ENCODE data around the gene CHMP6. TPM values are rescaled to one million over a fixed set of nuclear protein-coding genes. Genes with fewer than 3 reads are reported as not detected.

CHMP6 gene
- total RNA-seq, 1 donor from 2014 or later = 27.8 TPM

DNA sequence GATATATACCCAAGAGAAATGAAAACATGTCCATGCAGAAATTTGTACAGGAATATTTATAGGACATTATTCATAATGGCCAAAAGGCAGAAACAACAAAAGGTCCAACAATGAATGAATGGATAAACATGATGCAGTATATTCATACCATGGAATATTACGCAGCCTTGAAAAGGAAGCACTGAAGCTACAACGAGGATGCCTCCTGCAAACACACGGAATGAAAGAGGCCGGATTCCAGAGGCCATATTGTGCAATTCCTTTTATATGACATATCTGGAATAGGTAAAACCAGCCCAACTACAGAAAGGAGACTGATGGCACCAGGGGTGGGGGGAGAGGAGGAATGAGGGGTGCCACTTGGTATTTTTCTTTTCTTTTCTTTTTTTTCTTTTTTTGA, 14.5 kb upstream of the CHMP6 start:
- Mint-ChIP-seq H3K9me3 (ENCODE audit: low read depth) (no peaks in the 10 kb centered on the region), H3K4me1 (ENCODE audit: low read depth) (peaks cover 2% of the 10 kb centered on the region), H3K4me3 (ENCODE audit: low read depth) (no peak overlapping the region), H3K27me3 (peaks cover 22% of the 10 kb centered on the region), H3K27ac (no peak overlapping the region), H3K36me3 (ENCODE audit: insufficient read depth) (no peaks in the 10 kb centered on the region)
- TF ChIP-seq, protein P1, sequence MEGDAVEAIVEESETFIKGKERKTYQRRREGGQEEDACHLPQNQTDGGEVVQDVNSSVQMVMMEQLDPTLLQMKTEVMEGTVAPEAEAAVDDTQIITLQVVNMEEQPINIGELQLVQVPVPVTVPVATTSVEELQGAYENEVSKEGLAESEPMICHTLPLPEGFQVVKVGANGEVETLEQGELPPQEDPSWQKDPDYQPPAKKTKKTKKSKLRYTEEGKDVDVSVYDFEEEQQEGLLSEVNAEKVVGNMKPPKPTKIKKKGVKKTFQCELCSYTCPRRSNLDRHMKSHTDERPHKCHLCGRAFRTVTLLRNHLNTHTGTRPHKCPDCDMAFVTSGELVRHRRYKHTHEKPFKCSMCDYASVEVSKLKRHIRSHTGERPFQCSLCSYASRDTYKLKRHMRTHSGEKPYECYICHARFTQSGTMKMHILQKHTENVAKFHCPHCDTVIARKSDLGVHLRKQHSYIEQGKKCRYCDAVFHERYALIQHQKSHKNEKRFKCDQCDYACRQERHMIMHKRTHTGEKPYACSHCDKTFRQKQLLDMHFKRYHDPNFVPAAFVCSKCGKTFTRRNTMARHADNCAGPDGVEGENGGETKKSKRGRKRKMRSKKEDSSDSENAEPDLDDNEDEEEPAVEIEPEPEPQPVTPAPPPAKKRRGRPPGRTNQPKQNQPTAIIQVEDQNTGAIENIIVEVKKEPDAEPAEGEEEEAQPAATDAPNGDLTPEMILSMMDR (IDR thresholded peaks at IDR 0.05; ENCODE audit: unreplicated experiment) = no peak
- DNase-seq (ENCODE audit: low spot score, unreplicated experiment) = no peak

DNA sequence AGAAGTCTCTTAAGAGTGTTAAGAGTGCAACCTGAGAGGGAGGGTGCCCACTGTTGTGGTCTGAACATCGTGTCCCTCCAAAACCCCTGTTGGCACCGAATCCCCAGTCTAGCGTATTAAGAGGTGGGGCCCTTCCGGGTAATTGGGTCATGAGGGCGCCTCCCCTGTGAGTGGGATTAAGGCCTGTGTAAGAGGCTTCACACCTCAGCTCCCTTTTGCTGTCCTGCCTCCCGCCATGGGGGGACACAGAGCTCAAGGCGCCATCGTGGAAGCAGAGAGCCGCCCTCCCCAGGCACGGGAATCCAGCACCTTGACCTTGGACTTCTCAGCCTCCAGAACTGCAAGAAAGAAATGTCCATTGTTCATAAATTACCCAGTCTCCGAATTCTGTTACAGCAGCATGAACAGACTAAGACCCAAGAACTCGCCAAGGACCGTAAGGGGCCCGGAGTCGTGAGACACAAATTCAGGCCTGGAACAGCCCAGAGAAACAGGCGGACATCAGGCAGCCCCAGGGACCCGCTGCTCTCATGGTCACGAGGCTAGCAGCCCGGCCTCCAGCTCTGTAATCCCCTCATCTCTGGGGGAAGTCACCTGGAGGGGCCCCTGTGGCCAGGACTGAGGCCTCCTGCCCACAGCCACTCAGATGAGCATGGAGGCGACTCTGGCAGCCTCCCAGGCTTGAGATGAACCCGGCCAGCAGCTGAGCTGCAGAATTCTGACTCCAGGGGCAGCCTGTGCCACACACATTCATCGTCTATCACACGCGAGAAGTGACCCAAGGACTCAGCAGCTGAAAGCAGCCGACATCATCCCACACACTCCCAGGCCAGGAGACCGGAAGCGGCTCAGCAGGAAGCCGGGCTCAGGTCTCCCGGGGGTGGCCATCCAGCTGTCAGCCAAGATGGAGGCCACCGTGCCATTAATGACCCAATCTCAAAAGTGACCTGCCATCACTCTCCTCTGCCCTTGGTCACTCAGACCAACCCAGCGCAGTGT, 12.8 kb upstream of the CHMP6 start:
- Mint-ChIP-seq H3K4me3 (ENCODE audit: low read depth) (no peak overlapping the region), H3K36me3 (ENCODE audit: insufficient read depth) (no peaks in the 10 kb centered on the region), H3K27me3 (peaks cover 38% of the 10 kb centered on the region), H3K9me3 (ENCODE audit: low read depth) (no peaks in the 10 kb centered on the region), H3K4me1 (ENCODE audit: low read depth) (peaks cover 2% of the 10 kb centered on the region), H3K27ac (no peak overlapping the region)
- TF ChIP-seq, protein P1 (IDR thresholded peaks at IDR 0.05; ENCODE audit: unreplicated experiment) = no peak
- no peak for DNase-seq (ENCODE audit: low spot score, unreplicated experiment)

DNA sequence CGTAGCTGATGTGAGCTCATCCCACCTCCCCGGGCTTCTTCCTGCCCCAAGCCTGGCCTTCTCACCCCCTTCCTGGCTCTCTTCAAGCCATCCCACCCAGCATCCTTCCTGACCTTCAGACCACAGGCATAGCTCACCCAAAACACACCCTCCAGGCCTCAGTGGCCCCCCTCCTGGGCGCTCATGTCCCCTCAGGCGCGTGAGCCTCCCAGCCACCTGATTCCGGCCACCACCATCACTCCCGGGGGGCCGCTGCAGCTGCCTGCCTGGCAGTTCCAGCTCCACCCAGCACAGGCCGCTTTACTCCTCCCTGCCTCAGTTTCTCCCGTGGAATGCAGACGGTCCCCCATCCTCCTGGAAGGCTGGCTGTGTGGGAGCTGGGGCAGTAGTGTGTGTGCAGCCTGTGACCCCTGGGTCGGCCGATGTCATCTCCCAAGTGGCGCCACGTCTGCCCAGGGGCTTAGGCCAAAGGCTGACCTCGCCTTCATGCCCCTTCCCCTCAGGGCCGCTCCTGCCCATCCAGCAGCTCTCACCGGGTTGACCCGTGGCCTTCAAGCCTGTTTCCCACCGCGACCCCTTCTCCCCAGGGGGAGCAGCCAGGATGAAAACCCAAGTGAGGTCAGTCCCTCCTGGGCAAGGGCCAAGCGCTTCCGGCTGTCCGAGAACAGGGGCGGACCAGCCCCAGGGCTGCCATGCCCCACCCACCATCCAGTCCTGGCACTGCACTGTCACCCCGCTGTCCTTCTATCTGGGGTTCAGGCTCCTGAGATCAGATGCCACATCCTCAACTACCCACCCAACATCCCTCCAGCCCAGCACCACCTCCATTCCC, 11.9 kb upstream of the CHMP6 start:
- no peak overlapping the region for H3K4me3 Mint-ChIP-seq (ENCODE audit: low read depth)
- no peaks in the 10 kb centered on the region for H3K36me3 Mint-ChIP-seq (ENCODE audit: insufficient read depth)
- no peak overlapping the region for H3K27ac Mint-ChIP-seq
- peaks cover 2% of the 10 kb centered on the region for H3K4me1 Mint-ChIP-seq (ENCODE audit: low read depth)
- H3K27me3 Mint-ChIP-seq = peaks cover 31% of the 10 kb centered on the region
- no peaks in the 10 kb centered on the region for H3K9me3 Mint-ChIP-seq (ENCODE audit: low read depth)
- DNase-seq (ENCODE audit: low spot score, unreplicated experiment) = no peak
- TF ChIP-seq, protein P1 (IDR thresholded peaks at IDR 0.05; ENCODE audit: unreplicated experiment) = no peak

DNA sequence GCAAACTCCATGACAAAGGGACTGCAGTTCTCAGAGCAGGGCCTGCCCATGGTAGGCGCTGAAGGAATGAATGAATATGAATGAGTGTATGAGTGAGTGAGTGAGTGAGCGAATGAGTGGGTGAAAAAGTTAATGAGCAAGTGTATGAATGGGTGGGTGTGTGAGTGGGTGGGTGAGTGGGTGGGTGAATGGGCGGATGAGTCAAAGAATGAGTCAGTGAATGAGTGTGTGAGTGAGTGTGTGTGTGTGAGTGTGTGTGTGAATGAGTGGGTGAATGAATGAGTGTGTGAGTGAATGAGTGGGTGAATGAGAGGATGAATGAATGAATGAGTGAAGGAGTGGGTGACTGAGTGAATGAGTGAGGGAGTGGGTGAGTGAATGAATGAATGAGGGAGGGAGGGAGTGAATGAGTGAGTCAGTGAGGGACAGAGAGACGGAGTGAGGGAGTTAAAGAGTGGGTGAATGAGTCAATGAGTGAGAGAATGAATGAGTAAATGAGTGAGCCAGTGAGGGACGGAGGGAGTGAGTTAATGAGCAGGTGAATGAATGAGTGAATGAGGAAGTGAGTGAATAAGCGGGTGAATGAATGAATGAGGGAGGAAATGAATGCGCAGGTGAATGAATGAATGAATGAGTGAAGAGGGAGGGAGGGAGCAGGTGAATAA, 11.1 kb upstream of the CHMP6 start:
- TF ChIP-seq, protein P1 (IDR thresholded peaks at IDR 0.05; ENCODE audit: unreplicated experiment) = no peak
- no peak for DNase-seq (ENCODE audit: low spot score, unreplicated experiment)
- peak overlapping the region; percentile 58 for H3K4me3 Mint-ChIP-seq (ENCODE audit: low read depth)
- no peak overlapping the region for H3K27ac Mint-ChIP-seq
- H3K4me1 Mint-ChIP-seq (ENCODE audit: low read depth) = peaks cover 2% of the 10 kb centered on the region
- no peaks in the 10 kb centered on the region for H3K9me3 Mint-ChIP-seq (ENCODE audit: low read depth)
- peaks cover 30% of the 10 kb centered on the region for H3K27me3 Mint-ChIP-seq
- H3K36me3 Mint-ChIP-seq (ENCODE audit: insufficient read depth) = no peaks in the 10 kb centered on the region

Data from progenitor cell of endocrine pancreas (in vitro differentiated cells).